GM04503 (cell line): ENCODE results near the gene LSG1.

Experiments used
- DNase-seq: peaks from one replicate; pipeline ENCODE4 v3.0.0-alpha.2; 2012; ENCODE audit warnings: low read depth

The LSG1 gene

DNA sequence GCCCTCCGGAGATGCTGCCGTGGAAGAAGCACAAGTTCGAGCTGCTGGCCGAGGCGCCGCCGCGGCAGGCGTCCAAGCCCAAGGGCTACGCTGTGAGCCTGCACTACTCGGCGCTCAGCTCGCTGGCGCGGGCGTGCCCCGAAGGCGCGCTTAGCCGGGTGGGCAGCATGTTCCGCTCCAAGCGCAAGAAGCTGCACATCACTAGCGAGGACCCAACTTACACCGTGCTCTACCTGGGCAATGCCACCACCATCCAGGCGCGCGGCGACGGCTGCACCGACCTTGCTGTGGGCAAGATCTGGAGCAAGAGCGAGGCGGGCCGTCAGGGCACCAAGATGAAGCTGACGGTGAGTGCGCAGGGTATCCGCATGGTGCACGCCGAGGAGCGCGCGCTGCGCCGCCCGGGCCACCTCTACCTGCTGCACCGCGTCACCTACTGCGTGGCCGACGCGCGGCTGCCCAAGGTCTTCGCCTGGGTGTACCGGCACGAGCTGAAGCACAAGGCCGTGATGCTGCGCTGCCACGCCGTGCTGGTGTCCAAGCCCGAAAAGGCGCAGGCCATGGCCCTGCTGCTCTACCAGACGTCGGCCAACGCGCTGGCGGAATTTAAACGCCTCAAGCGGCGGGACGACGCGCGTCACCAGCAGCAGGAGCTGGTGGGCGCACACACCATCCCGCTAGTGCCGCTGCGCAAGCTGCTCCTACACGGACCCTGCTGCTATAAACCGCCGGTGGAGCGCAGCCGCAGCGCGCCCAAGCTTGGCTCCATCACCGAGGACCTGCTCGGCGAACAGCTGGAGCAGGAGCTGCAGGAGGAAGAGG lies 15.0 kb upstream of the LSG1 start:
- DNase-seq: no peak

DNA sequence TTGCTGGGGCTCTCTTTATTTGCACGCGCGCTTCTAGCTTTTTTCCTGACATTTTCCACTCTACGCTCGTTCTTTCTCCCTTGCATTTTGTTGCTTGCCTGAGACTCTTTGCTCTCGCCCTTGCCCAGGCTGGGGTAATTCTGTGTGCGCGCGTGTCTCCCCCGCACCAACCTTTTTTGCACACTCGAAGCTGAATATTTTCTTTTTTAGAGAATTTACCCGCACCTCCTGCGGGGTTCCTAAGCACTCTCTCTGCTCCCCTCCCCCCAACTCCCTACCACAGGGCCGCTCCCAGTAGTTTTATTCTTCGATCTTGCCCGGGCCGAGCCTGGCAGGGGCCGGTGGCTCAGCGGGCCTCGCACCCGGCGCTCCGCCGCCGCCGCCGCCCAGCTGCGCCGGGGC lies 14.4 kb upstream of the LSG1 start:
- no peak for DNase-seq

DNA sequence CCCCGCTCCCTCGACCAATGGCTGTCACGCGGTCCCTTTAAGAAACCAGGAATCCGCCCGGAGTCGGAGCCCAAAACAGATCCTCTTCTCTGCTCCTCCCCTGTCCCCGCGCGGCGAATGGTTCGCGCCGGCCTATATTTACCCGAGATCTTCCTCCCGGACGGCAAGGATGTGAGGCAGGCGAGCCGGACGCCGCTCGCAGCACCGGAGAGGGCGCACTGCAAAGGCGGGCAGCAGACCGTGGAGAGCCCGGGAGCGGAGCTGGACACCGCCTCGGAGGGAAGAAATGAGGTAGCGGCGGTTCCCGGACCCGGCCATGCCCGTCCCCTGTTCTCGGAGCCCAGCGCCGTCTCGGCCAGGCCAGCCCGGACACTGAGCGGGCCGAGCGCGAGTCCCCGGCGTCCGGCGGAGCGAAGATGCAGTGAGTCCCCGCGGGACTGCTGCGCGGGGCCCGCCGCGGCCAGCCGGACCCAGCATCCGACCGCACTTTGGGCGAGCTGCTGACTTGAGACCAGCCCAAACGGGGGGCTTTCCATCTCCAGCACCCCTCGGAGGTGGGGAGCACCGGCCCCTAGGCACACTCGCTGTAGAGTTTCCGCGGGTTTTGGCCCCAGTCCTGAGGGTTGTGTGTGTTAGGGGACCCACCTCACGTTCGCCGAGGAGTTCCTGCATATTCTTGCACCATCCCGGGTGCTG lies 13.9 kb upstream of the LSG1 start, which contains the start of gene FAM43A:
FAM43A (plus strand) TSS at position 166 of the 696 bp plus-strand sequence. CDS start 944 bp downstream, outside the sequence.
- peak; percentile 76 for DNase-seq

DNA sequence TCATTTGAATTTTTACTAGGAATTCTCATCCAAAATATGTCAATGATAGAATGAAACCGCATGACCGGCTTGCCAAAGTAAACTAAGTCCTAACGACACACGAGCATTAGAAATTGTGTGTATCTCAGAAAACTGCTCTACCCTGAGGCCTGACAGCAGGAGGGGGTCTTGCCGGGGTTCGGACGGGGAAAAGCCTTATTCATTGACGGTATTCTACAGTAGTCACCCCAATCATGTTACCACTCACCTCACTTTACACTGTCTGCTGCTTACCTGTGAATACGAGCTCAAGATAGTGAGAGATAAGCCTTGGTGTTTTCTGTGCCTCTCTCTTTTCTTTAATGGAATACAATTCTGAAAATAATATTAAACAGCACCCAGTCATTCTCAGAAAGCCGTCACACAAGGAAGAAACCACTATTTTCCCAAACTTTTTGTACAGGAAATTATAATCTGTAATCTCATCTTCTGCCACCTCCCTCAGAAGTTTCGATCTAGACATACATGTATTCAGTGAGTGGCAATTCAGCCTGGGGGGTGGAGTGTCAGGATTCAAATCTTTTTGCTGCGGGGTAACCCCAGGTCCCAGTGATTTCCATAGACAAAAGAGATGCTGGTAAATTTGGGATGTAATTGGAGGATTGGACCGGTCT lies 13.2 kb upstream of the LSG1 start:
- no peak for DNase-seq

DNA sequence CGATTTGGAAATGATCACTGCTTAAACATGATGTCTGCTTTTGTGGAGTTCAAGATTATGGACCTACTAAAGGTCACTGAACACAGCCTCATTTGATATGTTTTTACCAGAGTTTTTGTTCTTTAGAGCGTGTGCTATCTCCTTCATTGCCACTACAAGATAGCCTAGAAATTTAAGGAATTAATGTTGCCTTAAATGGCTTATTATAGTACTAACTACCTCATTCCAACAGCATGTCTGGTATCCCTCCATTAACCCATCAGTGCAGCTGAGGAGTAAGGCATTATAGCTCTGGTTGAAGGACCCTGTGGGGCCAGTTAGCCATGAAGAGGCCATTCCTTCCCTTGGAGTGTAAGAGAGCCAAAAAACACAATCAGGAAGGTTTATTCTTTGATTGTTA lies 11.4 kb upstream of the LSG1 start:
- no peak for DNase-seq

DNA sequence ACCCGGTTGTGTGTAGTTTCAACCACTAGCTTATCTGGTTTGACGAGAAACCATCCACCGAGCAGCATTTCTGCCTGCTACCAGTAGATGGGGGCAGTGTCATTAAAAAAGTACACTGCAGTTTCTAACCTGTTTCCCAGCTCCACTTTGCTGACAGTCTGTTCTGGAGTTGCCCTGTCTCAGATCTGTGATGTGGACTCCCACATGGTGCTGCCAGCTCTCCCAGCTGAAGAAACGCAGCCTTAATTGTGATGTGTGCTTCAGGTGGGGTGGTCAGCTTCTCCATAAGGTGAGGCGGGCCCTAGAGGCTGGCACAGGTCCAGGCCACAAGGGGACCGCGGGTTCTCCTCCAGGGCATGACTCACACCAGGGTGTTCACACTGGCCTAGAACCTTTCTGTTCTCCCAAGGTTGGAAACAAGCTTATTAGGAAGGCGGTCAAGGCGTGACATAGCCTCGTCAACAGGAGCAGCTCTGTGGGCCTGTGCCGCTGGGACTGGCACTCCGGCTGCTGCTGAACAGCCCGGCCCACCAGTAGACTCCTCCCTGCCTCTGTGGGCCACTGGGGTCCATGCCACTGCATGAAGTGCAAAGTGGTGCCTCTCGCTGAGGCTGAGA lies 10.8 kb upstream of the LSG1 start:
- DNase-seq: peak; percentile 47

DNA sequence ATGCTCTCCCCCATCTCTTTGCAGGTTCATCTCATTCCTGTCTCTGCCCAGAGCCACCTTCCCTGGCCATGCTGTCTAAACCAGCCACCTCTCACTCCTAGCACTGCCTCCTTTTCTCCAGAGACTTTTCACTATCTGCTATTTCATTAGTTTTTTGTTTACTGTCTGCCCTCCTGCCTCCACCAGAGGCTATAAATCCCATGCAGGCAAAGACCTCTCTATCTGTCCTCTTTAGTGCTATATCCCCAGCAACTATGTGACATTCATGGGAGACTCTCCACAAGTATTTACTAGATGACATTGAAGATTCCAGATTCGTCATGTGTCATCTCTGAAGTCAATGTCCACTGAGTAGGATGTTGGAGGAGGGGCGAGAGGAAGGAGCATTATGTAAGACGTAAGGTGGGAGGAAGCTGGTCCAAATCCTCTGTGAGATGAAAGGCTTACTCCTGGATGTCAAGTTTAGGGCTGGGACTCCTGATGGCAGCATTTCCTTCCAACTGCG lies 10.2 kb upstream of the LSG1 start:
- no peak for DNase-seq

DNA sequence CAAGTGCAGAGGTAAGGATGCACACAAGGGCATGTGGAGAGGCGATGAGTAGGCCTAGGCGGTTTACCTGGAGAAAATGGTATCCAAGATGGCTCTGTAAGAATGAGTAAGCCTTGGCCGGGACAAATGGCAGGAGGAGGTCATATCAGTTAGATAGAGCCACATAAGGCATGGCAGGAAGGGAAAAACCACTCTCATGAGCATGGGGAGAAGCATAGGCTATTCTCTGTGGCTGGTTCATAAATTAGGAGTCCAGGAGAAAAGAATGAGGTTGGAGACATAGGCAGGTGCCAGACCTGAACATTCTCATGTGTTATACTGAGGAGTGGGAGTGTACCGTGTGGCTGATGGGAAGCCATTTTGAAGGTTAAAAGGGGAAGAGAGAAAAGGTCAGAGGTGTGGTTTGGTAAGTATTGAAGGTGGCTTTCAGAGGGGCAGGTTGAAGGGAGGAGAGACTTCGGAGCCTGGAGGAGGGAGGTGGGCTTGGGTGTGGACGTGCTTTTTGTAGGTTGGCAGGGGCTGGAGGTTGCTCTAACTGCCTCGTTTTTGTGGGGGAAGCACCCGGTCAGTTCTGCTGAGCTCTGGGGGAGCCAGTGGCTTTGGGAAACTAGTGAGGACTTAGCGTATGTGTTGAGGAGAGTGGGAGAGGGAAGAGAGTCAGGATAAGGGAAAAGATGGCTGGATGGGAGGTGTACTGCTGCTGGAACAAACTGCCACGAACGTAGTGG lies 9.1 kb upstream of the LSG1 start:
- no peak for DNase-seq

DNA sequence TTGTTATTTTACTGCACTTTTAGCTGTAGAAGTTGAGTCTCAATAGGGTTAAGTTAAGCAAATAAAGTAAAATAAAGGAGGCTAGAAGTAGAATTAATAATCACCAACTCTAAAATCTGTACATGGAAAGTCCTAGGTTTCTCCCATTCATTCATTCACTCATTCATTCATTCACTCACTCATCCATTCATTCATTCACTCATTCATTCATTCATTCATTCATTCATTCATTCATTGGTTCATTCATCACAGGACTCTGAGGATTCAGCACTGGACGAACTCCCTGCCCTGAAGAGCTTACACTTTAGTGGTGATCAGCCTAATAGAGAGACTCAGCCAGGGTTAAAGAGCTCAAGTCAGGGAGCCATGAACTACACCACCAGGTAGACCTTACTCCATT lies 4.5 kb upstream of the LSG1 start:
- no peak for DNase-seq

DNA sequence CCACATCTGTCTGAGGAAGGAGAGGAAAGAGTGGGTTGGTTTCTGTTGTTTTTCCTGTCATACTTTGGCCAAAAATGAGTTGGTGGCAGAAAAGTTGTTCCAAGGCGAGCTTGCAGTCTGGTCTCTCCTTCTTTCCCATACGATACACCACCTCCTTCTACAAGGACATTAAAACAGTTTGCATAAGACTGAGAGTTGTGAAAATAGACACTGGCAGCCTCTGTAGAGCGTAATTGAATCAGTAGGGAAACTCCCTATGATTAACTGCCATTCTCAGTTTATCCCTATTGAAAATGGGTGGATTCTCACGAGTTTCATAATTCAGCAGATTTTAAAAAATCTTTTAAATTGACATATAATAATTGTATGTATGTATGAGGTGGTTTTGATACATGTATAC lies 3.7 kb upstream of the LSG1 start:
- no peak for DNase-seq

DNA sequence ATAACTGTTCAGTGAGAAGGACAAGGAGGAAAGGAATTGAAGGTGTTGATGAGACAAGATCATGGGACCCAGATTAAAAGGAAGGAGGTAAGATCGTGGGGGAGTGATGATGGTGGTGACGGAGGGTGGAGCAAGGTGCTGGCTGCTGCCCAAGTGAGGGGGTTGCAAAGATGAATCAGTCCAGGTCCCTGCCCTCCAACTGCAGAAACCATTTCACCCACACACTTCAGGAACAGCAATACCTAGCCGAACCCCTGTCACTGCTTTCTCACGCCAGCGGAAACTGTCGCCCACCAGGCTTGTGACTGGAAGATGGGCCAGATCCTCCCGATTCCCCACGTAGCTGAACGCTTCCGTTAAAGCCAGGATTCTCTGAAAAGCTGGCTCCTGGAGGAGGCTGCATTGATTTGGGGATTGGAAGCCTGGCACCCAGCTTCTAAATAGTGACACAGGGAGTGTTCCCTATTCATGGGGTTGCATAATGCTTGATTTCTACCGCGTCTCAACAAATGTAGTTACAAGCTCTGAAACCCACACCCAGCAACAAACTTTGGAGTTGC lies 3.2 kb upstream of the LSG1 start:
- no peak for DNase-seq

DNA sequence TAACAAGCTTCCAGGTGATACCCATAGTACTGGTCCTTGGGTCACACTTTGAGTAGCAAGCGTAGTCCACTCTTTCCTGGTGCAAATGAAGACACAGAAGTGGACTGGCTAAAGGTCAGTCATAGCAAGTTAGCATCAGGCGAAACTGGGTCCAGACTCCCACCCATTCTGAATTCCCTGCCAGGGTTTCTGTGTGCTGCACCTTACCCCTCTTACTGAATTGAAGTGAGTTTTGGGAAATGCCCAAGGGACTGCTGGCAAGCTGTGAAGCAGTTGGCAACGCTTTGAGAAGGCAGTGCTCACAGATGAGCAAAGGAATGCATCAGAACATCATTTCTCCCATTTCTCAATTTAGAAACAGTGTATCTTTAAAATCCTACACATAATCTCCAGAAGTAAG lies 1.8 kb upstream of the LSG1 start:
- no peak for DNase-seq

DNA sequence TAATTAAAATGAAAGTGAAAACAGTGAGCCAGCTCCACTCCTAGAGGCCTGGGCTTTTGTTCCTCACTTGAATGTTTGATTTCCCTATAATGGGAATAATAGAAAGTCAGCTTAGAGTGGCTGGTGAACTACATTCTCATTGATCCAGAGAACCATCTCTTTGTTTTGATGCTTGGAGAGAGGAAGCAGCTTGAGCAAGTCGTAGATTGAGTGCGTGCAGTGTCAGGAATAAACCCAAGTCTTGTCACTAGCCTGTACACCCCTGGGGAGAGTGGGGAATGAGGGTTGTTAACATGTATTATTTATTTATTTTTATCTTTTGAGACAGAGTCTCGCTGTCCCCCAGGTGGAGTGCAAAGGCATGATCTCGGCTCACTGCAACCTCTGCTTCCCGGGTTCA lies 885 bp upstream of the LSG1 start:
- DNase-seq: no peak

DNA sequence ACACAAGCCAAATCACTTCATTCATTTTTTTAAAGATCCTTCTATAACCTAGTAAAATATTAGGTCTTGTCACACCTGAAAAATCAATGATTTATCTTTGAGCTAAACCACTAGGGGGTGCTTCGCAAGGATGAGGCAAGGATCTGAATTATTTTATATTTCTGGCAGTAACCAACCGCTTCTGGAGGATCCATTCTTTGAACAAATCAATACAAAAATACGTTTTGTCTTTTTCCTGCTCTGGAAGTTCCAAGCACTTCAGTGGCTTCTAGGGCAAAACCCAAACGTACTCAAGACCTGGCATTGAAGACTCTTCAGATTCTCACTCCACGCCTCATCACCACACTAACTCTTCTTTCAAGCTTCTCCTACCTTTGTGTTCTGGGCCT lies 486 bp downstream of the LSG1 start:
- DNase-seq: no peak

DNA sequence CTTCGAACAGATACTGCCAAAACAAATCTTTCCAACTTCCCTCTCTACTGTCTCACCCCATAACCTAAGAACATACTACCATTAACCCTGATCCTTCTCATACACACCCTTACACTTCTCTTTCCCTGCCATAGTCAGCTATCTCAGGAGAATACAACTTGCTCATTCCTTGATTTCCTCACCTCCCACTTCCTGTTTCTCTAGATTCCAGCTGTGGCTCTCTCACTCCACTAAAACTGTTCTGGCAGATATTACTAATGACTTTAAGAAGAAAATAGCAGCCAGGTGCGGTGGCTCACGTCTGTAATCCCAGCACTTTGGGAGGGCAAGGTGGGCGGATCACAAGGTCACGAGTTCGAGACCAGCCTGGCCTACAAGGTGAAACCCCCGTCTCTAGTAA lies 4.6 kb downstream of the LSG1 start:
- DNase-seq: no peak

DNA sequence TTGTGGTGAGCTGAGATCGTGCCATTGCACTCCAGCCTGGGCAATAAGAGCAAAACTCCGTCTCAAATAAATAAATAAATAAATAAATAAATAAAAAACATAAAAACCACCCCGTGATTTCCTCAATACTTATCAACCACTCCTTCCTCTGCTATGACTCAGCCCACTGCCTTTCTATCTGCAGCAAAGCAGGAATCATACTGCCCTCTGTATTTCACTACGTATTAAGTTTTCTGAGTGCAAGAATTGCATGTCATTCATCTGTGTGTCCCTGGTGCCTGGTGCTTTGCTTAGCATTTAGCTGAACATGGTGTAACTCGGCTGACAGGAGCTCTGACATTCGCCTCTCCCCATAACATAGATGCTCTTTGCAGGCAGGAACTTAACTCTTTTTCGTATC lies 7.1 kb downstream of the LSG1 start:
- DNase-seq: no peak

DNA sequence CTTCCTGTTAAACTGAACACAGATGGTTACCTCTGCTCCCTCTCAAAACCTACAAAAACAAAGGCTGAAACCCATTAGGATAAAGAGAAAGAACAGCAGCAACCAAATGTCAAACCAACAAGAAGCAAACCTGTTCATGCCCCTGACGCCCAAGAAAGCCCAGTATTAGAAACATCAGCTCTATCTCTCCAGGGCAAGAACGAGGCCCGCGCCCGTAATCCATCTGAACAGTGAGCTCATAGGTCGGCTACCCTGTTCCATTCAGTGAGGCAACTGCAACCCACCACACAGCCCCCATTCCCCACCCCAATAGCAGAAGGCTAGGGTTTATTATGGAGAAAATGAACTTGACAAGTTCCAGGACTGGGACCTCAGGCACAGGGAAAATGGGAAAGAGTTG lies 10.0 kb downstream of the LSG1 start:
- no peak for DNase-seq

DNA sequence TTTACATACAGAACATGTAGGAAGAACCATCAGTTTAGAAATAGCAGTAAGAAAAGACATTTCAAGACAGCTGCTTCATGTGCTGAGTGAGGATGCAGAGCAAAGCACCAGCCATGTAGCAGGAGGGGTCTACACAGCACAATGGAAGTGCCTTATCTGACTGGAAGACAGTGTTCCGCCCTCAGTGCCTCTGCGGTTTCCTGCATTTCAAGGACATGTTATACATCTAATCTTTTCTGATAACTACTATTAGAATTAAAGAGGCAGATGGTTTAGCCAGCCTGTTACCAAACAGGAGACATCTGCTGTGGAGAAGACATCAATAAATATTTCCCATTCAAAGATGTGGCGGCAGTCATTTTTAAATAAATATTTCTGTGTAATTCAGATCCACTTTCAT lies 10.6 kb downstream of the LSG1 start:
- no peak for DNase-seq

DNA sequence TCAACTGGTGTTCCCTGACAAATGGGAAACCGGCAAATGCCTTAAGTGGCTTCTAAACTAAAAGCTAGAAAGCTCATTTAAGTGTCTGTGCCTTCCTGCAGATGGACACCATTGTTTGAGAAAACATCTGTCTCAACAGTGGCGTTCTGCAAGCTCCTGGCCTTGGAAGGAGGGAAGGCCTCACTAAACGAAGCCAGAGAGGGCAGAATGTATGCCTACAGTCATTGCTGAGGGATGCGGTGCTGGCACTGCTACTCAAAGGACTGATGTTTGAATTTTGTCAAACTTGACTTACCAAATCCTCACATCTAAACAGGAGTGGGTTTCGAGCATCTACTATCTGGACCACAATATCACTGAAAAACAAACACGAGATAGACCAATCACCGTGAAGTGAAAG lies 12.2 kb downstream of the LSG1 start:
- no peak for DNase-seq

DNA sequence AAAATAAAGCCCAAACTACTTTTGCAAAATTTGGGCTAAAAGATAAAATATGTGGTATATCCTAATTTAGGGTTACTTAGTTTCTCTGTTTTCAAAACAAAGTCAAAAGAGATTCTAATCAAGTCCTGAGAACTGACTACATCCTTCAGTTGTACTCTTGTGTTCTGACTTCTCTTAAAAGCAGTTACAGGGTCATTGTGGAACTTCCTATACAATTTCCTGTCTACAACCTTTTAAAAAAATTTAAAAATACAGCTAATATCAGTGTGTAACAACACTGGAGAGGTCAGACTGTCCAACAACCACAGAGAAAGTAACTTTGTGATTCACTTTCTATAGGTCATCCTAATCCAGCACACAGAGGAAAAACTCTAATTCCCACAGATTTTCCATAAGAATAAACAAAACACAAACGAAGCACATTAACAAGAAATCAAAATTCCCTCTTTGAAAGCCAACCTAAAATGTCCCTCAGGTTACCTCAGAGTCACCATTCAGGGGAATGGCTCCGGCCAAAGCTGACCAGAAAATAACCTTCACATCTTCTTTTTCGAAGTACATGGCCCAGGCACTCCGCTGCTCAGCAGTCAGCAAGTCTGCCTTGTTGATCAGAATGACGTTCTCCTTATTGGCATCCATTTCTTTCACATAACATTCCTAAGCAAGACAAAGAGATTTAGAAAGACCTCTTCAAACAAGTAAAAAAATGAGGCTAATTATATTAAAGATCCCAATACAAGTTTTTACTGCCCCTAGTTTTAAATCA lies 13.3 kb downstream of the LSG1 start:
- DNase-seq: no peak

DNA sequence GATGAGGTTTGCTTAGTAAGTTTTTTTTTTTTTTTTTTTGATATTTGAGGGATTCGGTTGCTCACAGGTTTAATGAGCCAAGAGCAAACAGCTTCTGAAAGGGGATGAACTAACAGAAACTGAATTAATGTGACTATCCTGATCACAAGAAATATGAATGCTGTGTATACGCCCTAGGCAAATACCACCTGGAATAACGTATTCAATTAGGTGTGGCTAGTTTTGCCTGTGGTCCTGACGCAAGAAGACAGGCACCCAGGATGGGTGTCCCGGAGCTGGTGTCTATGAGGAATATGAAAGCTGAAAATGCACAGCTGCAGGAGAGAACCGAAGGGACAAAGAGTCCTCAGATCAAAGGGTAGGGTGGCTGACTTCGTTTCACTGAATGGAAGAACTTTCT lies 14.6 kb downstream of the LSG1 start:
- no peak for DNase-seq
